ENCODE results near the gene ASAH2. TPM values are rescaled to one million over a fixed set of nuclear protein-coding genes. Genes with fewer than 3 reads are reported as not detected.

Gene ASAH2
- total RNA-seq, 3 donors from 2014 or later, result 2.1 to 4.4 (median 2.6) TPM

GRCh38 chr10:50224330-50224952 lies 26.9 kb downstream of the ASAH2 start:
- no peaks in the 10 kb centered on the region for H3K36me3 ChIP-seq (ENCODE audit: low read depth)
- H3K4me3 ChIP-seq, result no peak overlapping the region
- no peak for TF ChIP-seq CTCF (IDR thresholded peaks at IDR 0.05)
- H3K4me1 ChIP-seq (ENCODE audit: low read depth), result no peaks in the 10 kb centered on the region
- peak; percentile 80 for ATAC-seq
- intact Hi-C loops (cut with DNase I, micrococcal nuclease), result loop anchor here in 1 of 2 donors (10.0 kb wide), 1 partner anchor 630 kb away; no protein-coding TSS in a partner anchor
- H3K9me3 ChIP-seq, result no peaks in the 10 kb centered on the region
- DNase-seq, result peak in 1 of 3 donors; percentile 40

- no peak for DNase-seq
- no peak for TF ChIP-seq CTCF (IDR thresholded peaks at IDR 0.05)
- Histone ChIP-seq H3K9me3 (no peaks in the 10 kb centered on the region), H3K4me3 (no peak overlapping the region), H3K4me1 (ENCODE audit: low read depth) (no peaks in the 10 kb centered on the region), H3K36me3 (ENCODE audit: low read depth) (no peaks in the 10 kb centered on the region)
- intact Hi-C loops (cut with DNase I, micrococcal nuclease), result loop anchor here in 1 of 2 donors (10.0 kb wide), 1 partner anchor 627 kb away; no protein-coding TSS in a partner anchor
- no peak for ATAC-seq
Observed at GRCh38 chr10:50222199-50222598, 29.1 kb downstream of the ASAH2 start.

GRCh38 chr10:50221470-50221869 lies 29.8 kb downstream of the ASAH2 start:
- no peaks in the 10 kb centered on the region for H3K9me3 ChIP-seq
- DNase-seq (no peak), ATAC-seq (no peak)
- no peak for TF ChIP-seq CTCF (IDR thresholded peaks at IDR 0.05)
- H3K36me3 ChIP-seq (ENCODE audit: low read depth), result no peaks in the 10 kb centered on the region
- no peak overlapping the region for H3K4me3 ChIP-seq
- intact Hi-C loops (cut with DNase I, micrococcal nuclease), result loop anchor here in 1 of 2 donors (10.0 kb wide), 1 partner anchor 627 kb away; no protein-coding TSS in a partner anchor
- H3K4me1 ChIP-seq (ENCODE audit: low read depth), result no peaks in the 10 kb centered on the region

- Histone ChIP-seq H3K9me3 (no peaks in the 10 kb centered on the region), H3K4me3 (no peak overlapping the region), H3K36me3 (ENCODE audit: low read depth) (no peaks in the 10 kb centered on the region), H3K4me1 (ENCODE audit: low read depth) (no peaks in the 10 kb centered on the region)
- DNase-seq, result no peak
- ATAC-seq, result peak; percentile 40
- TF ChIP-seq CTCF (IDR thresholded peaks at IDR 0.05), result no peak
- intact Hi-C loops (cut with DNase I, micrococcal nuclease), result loop anchor here in 1 of 2 donors (10.0 kb wide), 1 partner anchor 625 kb away; no protein-coding TSS in a partner anchor
Observed at GRCh38 chr10:50219646-50220045, 31.7 kb downstream of the ASAH2 start.

- ATAC-seq, result no peak
- intact Hi-C loops (cut with DNase I, micrococcal nuclease), result no loop called here
- no peaks in the 10 kb centered on the region for H3K4me1 ChIP-seq (ENCODE audit: low read depth)
- H3K9me3 ChIP-seq, result no peaks in the 10 kb centered on the region
- H3K36me3 ChIP-seq (ENCODE audit: low read depth), result no peaks in the 10 kb centered on the region
- DNase-seq, result no peak
- no peak overlapping the region for H3K4me3 ChIP-seq
- no peak for TF ChIP-seq CTCF (IDR thresholded peaks at IDR 0.05)
Observed at GRCh38 chr10:50219200-50219599, 32.1 kb downstream of the ASAH2 start.
